ENCODE data around the gene SYT1.
A peak's percentile ranks its signal among the peaks of the same experiment; 100 is the strongest.

The SYT1 gene

DNA sequence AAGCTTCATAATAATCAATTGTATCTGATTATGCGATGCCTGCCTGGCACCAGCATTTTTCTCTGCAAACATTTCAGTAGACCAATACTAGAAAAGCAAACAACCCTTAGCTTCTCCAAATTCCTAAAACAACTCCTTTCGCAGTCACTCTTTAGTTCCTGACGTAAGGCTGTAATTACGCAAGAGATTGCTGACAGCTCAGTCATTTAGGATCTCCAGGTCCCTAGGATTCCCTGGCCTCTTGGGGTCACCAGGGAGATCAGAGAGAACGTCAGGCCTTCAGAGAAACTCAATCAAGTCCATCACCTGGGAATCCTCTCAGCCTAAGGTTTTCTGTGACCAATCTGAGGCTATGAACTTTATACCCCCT, 435.6 kb downstream of the SYT1 start:
- TF ChIP-seq, protein P1, sequence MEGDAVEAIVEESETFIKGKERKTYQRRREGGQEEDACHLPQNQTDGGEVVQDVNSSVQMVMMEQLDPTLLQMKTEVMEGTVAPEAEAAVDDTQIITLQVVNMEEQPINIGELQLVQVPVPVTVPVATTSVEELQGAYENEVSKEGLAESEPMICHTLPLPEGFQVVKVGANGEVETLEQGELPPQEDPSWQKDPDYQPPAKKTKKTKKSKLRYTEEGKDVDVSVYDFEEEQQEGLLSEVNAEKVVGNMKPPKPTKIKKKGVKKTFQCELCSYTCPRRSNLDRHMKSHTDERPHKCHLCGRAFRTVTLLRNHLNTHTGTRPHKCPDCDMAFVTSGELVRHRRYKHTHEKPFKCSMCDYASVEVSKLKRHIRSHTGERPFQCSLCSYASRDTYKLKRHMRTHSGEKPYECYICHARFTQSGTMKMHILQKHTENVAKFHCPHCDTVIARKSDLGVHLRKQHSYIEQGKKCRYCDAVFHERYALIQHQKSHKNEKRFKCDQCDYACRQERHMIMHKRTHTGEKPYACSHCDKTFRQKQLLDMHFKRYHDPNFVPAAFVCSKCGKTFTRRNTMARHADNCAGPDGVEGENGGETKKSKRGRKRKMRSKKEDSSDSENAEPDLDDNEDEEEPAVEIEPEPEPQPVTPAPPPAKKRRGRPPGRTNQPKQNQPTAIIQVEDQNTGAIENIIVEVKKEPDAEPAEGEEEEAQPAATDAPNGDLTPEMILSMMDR (IDR thresholded peaks at IDR 0.05; ENCODE audit: insufficient read depth, low read depth, low read length, missing control alignments) = no peak
- H3K4me3 ChIP-seq (ENCODE audit: low read length) = no peak overlapping the region
- peak; percentile 68 for DNase-seq (ENCODE audit: low read depth)

DNA sequence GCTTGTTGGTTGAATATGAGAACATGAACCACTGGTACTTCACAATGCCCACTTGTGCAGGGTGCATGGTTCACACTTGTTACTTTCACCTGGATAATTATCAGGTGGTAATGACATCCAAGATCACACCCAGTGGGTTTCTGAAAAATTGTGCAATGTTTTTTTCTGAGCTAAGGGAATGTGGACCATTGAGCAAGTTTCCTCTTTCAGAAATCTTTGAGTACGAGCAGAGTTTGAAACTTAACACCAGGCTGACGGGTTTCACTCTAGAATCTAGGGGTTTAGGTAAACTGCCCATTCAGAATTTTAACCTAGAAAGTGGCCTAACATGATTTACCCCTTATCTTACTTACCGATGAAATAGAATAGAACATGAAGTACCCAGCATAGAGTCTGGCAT, 436.6 kb downstream of the SYT1 start:
- no peak for DNase-seq (ENCODE audit: low read depth)
- TF ChIP-seq, protein P1 (IDR thresholded peaks at IDR 0.05; ENCODE audit: insufficient read depth, low read depth, low read length, missing control alignments) = no peak
- H3K4me3 ChIP-seq (ENCODE audit: low read length) = no peak overlapping the region

DNA sequence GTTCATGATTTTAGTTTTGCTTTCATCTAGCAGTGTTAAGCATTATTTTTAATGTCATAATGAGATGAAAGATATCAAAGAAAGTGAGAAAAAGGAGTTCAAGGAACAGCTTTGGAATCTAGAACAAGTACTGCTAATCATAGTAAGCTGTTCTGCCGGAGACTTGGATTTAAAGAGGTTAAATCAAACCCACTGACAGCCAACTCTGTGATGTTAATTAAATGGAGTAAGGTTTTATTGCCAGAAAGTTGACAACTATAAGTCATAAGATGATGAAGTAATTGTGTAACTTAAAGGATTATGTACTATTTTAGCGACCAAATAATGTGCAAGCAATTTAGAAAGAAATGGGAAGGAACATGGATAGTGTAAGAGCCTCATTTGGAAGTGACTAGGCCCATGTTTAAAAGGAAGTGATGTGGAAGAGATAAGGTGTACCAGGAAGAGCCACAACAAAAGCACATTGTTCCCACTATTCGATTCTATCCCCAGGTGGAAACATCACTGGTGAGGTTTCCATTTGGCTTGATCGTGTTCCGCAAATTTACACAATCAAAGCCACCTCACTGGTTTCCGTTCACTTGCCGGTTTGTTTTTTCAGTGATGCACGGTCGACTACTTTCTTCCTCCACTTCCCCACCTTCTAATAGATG, 437.7 kb downstream of the SYT1 start:
- TF ChIP-seq, protein P1 (IDR thresholded peaks at IDR 0.05; ENCODE audit: insufficient read depth, low read depth, low read length, missing control alignments) = no peak
- DNase-seq (ENCODE audit: low read depth) = no peak
- no peak overlapping the region for H3K4me3 ChIP-seq (ENCODE audit: low read length)

DNA sequence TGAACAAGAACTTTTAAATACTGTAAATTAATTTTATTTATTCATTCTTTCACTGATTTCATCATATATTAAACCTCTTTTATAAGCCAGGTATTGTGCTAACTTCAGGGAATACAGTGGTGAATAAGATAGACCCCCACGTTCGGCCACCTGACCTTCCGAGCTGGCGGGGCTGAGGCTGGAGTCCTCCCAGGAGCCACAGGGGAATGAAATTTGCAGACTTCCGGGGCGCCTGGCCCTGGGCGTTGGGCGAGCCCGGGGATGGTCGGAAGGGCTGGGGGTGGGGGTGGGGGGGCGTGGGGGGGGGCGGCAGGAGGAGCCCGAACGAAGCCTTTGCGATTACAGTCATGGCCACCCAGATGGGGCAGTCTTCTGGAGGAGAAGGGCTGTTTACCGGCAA, 442.8 kb downstream of the SYT1 start:
- no peak for DNase-seq (ENCODE audit: low read depth)
- H3K4me3 ChIP-seq (ENCODE audit: low read length) = no peak overlapping the region
- TF ChIP-seq, protein P1 (IDR thresholded peaks at IDR 0.05; ENCODE audit: insufficient read depth, low read depth, low read length, missing control alignments) = no peak

DNA sequence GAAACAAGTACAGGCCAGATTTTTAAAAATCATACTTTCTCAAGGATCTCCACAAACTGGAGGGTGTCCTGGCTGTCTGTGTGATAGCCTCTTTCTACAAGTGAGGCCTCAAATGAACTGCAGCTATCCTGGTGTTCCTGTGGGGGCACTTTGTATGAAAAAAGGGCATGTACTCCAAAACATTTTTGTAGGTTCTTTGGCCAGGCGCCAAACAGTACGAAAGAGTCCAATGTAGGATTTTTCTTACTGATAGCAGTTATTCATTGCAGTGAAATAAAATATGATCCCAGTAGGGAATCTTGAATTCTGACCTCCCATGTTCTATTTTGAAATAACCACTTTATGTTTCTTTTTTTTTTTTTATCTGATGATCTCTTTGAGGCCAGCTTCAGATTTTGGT, 444.5 kb downstream of the SYT1 start:
- no peak overlapping the region for H3K4me3 ChIP-seq (ENCODE audit: low read length)
- TF ChIP-seq, protein P1 (IDR thresholded peaks at IDR 0.05; ENCODE audit: insufficient read depth, low read depth, low read length, missing control alignments) = no peak
- no peak for DNase-seq (ENCODE audit: low read depth)

DNA sequence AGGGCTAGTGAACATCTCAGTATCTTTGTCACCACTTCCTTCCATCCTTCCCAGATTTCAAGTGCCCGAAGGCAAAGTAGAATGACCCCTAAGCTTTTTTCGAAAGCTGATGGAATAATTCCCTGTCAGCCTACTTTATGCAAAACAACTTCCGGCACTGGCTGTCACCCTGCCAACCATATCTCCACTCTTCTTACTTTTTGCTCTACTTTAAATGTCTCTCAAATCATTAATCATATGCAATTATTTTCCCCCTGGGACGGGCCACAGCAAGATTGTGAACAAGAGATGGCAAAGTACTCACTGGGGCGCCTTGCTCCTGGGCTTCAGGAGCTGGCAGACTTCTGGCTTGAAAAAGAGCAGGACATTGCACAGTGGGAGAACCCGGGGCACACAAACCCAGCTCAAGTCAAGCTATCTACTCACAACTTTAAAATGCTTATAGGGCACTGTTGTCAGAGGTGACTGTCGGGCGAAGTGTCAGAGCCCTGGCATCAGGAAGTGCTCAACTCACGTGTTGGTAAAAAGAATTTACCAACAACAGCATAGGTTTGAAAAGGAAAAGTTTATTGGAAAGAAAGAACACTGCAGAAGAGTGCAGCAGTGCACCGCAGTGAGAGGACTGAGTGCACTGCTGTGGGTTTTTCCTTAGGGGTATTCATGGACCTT, 452.7 kb downstream of the SYT1 start:
- peak; percentile 15 for DNase-seq (ENCODE audit: low read depth)
- H3K4me3 ChIP-seq (ENCODE audit: low read length) = no peak overlapping the region
- TF ChIP-seq, protein P1 (IDR thresholded peaks at IDR 0.05; ENCODE audit: insufficient read depth, low read depth, low read length, missing control alignments) = no peak

DNA sequence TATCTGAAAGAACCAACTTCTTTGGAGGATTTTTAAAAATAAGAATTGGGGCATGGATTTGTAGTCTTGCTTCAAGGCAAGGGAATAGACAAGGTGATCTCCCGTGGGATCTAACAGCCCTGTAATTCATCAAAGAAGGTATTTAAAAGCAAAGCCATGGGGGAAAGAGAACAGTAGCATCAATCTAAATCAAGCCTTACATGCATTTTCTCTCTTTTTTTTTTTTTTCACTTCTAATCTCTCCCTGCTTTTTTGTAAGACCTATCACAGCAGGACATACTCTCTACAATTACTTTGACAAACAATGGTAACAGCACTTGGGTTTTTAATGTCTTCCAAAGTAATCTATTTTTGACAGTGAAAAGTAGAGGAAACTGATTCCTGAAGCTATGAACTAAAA, 458.3 kb downstream of the SYT1 start:
- TF ChIP-seq, protein P1 (IDR thresholded peaks at IDR 0.05; ENCODE audit: insufficient read depth, low read depth, low read length, missing control alignments) = no peak
- no peak for DNase-seq (ENCODE audit: low read depth)
- no peak overlapping the region for H3K4me3 ChIP-seq (ENCODE audit: low read length)
